SU-DHL-6 (cell line): Measurements from ENCODE around the gene GH2.
"Not testable (repeated sequence)": the region's sequence is repeated elsewhere in the genome, so short reads cannot be mapped to it uniquely, and the experiment has no call there.

ENCODE experiments used
- H2AFZ ChIP-seq: fragments of 200-600 bp; sonication (generic); 2 replicates; pipeline ENCODE4 v1.6.1; 2014; ENCODE audit warnings: low read depth, mild to moderate bottlenecking, moderate library complexity, mixed read lengths, antibody characterized with exemption, low read length; ENCODE audit not compliant: severe bottlenecking
- H3F3A ChIP-seq: fragments of 200-600 bp; shearing (Covaris generic); 2 replicates; pipeline ENCODE4 v1.6.0; 2016; ENCODE audit warnings: antibody characterized with exemption, mild to moderate bottlenecking; ENCODE audit not compliant: insufficient read depth
- H3K27ac ChIP-seq: fragments of 200-600 bp; sonication (generic); 2 replicates; pipeline ENCODE4 v1.5.1; 2016; ENCODE audit warnings: low read depth, mild to moderate bottlenecking, low read length, moderate library complexity, mixed read lengths
- H3K27me3 ChIP-seq: fragments of 200-600 bp; sonication (generic), shearing (Covaris generic); 2 replicates; pipeline ENCODE4 v1.6.0; 2014; ENCODE audit warnings: mild to moderate bottlenecking, low read length
- H3K36me3 ChIP-seq: fragments of 200-600 bp; sonication (generic); 2 replicates; pipeline ENCODE4 v1.6.1; 2014; ENCODE audit warnings: mild to moderate bottlenecking, low read length, mixed read lengths
- H3K4me2 ChIP-seq: fragments of 300-600, 200-600 bp; shearing (Covaris generic), sonication (generic); 2 replicates; pipeline ENCODE4 v1.6.0; 2014; ENCODE audit warnings: low read length, low read depth, mild to moderate bottlenecking; ENCODE audit not compliant: poor library complexity, severe bottlenecking
- H3K4me3 ChIP-seq: fragments of 200-600 bp; sonication (generic); 2 replicates; pipeline ENCODE4 v1.5.1; 2014; ENCODE audit warnings: antibody characterized with exemption, low read length, mild to moderate bottlenecking, mixed read lengths; ENCODE audit not compliant: insufficient read depth, poor library complexity, severe bottlenecking
- H3K79me2 ChIP-seq: fragments of 200-600 bp; sonication (generic); 2 replicates; pipeline ENCODE4 v1.6.1; 2014; ENCODE audit warnings: mild to moderate bottlenecking, low read length, moderate library complexity; ENCODE audit not compliant: insufficient read depth
- H3K9ac ChIP-seq: fragments of 200-600 bp; sonication (generic); 2 replicates; pipeline ENCODE4 v1.7.0; 2014; ENCODE audit warnings: mild to moderate bottlenecking, low read length
- H3K9me2 ChIP-seq: fragments of 200-600 bp; sonication (generic); replicated peaks from 2 replicates; pipeline ENCODE4 v1.6.1; 2014; ENCODE audit warnings: low read length; ENCODE audit not compliant: insufficient read depth
- H3K9me3 ChIP-seq: fragments of 200-600 bp; sonication (generic); 2 replicates; pipeline ENCODE4 v1.6.1; 2014; ENCODE audit warnings: low read length, mixed read lengths; ENCODE audit not compliant: insufficient read depth
- H4K20me1 ChIP-seq: fragments of 200-600 bp; sonication (generic); 2 replicates; pipeline ENCODE4 v1.6.1; 2014; ENCODE audit warnings: low read depth, mild to moderate bottlenecking, antibody characterized with exemption, low read length, moderate library complexity, mixed read lengths

The GH2 gene

DNA sequence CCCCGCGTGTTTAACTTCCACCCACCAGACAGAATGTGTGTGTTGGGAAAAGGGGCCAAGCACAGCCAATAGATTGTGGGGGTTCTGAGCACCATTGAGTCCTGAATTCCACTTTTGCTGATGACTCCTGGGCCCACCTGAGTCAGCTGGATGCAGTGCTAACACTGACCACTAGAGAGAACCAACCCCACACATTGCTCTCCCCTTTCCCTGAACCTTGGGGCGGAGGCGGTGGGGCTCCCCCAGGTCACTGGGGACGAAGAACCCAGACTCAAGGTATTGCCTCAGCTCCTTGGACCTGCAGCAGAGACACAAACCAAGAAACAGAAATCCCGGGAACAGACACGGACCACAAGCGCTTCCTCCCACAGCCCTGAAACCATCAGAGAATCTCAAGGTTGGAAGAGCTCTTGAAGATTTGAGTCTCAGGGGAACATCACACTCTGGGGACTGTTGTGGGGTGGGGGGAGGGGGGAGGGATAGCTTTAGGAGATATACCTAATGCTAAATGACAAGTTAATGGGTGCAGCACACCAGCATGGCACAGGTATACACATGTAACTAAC is 7.6 kb downstream of the GH2 start:
- H3K9me2 ChIP-seq, H3K36me3 ChIP-seq, H3K4me2 ChIP-seq, H3K4me3 ChIP-seq, H3K27me3 ChIP-seq, H3K9me3 ChIP-seq, H2AFZ ChIP-seq, H3K27ac ChIP-seq, H4K20me1 ChIP-seq, H3K79me2 ChIP-seq, H3K9ac ChIP-seq, H3F3A ChIP-seq: not testable (repeated sequence)

DNA sequence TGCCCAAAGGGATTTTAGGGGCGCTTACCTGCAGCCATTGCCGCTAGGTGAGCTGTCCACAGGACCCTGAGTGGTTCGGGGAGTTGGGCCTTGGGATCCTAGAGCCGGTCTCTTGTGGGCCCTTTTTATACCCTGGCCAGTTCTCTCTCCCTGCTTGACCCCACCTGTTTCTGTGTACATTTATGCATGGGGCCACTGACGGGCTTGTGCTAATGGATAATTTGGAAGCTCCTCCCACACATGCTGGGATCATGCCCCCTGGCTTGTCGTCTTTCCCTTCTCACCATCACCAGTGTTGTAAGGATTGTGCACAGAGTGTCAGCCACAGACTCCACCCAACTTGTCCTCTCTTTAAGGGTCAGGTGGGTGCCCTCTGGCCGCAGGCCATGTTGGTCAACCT is 8.2 kb downstream of the GH2 start, which contains the start of gene CSH2:
Gene CSH2, minus strand, starts transcription at position 101 of the 400 bp plus-strand sequence. Its CDS starts 63 bp downstream, at position 38.
- H3K79me2 ChIP-seq, H3K27ac ChIP-seq, H3K9me3 ChIP-seq, H2AFZ ChIP-seq, H3K9ac ChIP-seq, H3K27me3 ChIP-seq, H3K4me3 ChIP-seq, H4K20me1 ChIP-seq, H3F3A ChIP-seq, H3K9me2 ChIP-seq, H3K36me3 ChIP-seq, H3K4me2 ChIP-seq: not testable (repeated sequence)

DNA sequence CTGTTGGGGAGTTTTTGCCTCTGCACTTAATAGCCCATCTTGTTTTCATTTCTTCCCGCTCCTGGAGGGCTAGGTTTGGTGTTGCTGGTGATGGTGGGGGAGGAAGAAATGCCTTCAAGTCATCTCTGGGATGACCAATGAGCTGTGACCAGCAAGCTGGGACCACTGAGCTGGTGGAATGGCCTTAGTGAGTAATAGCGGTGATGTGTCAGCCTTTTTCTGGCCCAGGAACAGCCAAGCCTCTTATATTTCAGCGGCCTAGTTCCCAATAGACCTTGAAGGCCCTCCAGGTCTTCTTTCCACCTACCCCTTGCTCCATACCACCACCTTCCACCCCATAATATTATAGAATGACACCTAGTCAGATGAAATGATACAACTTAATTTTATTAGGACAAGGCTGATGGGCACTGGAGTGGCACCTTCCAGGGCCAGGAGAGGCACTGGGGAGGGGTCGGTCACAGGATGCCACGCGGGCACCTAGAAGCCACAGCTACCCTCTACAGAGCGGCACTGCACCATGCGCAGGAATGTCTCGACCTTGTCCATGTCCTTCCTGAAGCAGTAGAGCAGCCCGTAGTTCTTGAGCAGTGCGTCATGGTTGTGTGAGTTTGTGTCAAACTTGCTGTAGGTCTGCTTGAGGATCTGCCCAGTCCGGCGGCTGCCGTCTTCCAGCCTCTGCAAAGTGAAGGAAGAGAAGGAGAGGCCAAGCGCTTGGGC is 9.9 kb downstream of the GH2 start:
- not testable (repeated sequence) for H2AFZ ChIP-seq, H4K20me1 ChIP-seq, H3K4me2 ChIP-seq, H3F3A ChIP-seq, H3K9me3 ChIP-seq, H3K4me3 ChIP-seq, H3K36me3 ChIP-seq, H3K9ac ChIP-seq, H3K27me3 ChIP-seq, H3K79me2 ChIP-seq, H3K9me2 ChIP-seq, H3K27ac ChIP-seq

DNA sequence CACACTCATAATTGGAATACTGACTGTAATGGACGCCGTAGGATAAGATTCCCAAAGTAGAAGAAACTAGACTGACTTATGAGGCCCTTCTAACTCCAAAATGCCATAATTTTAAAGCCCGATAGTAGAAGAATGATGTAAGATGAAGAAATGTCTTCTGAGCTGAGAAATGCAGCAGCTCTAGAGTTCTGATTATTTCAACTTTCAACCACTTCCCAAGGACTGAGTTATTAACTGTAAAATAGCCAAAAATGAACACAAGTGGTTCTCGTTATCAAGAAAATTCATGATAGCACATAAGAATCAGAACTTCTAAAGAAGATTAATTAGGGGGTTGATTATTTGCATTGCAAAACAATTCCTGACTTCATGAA is 11.5 kb downstream of the GH2 start:
- not testable (repeated sequence) for H3K9me2 ChIP-seq, H4K20me1 ChIP-seq, H3K4me3 ChIP-seq, H2AFZ ChIP-seq, H3F3A ChIP-seq, H3K27me3 ChIP-seq, H3K36me3 ChIP-seq, H3K79me2 ChIP-seq, H3K27ac ChIP-seq, H3K9ac ChIP-seq, H3K9me3 ChIP-seq, H3K4me2 ChIP-seq

DNA sequence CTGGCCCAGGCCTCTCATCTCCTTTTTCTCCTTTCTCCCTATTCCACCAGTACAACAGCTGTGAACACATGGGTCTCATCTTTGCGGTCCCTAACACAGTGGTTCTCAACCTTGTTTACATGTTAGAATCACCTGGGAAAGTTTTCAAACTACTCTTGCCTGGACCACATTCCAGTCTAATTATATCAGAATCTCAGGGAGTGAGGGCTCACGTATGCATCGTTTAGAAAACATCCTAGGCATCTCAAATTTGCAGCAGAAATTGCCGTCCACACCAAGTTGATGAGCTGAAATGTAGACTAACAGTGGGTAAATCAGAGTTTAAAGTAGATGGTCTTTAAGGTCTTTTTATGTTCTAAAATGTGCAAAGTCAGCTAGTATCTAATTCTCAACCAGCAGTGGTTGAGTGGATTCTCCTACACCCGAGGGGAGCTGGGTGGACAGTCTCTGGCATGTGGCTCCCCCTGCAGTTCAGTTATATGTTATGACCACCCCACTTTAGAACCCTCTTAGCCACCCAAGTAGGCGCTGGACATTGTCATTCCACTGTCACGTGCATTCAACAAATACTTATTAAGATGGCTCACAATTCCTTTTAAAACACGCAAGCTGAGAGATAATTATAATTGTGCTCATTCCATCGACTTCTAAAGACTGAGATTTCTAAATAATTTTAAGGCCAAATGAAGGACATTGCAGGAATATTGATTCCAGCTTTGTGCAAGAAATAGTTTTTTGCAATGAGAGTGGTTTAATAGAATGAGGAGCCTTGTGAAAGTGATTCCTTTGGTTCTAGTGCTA is 12.1 kb downstream of the GH2 start:
- H3K27ac ChIP-seq, H3K9me2 ChIP-seq, H3K79me2 ChIP-seq, H3K27me3 ChIP-seq, H4K20me1 ChIP-seq, H3K4me2 ChIP-seq, H3F3A ChIP-seq, H2AFZ ChIP-seq, H3K9me3 ChIP-seq, H3K4me3 ChIP-seq, H3K36me3 ChIP-seq, H3K9ac ChIP-seq: not testable (repeated sequence)

GRCh38 chr17:63866625-63867024 is 15.1 kb downstream of the GH2 start:
- not testable (repeated sequence) for H3K9me3 ChIP-seq, H3K9me2 ChIP-seq, H3K36me3 ChIP-seq, H4K20me1 ChIP-seq, H3K4me2 ChIP-seq, H3K27me3 ChIP-seq, H3K9ac ChIP-seq, H3K27ac ChIP-seq, H3K4me3 ChIP-seq, H3F3A ChIP-seq, H2AFZ ChIP-seq, H3K79me2 ChIP-seq
